CD14-positive monocyte (primary cell): ENCODE results near the gene OR2T35. TPM values are rescaled to one million over a fixed set of nuclear protein-coding genes. Genes with fewer than 3 reads are reported as not detected.

ENCODE experiments used
- DNase-seq, 3 donors: peaks; one replicate each; pipeline ENCODE4 v3.0.0-alpha.2; 2011 to 2022
- H2AFZ ChIP-seq: 2 replicates; pipeline ENCODE4 v1.6.0; 2012; ENCODE audit warnings: mild to moderate bottlenecking, low read depth, low read length, inconsistent platforms; ENCODE audit not compliant: insufficient read depth, poor library complexity, severe bottlenecking
- H3K27ac ChIP-seq, 2 donors: 1 replicate in 1 of 2; 2 replicates in 1 of 2; pipeline ENCODE4 v1.5.1; 2012 to 2013; ENCODE audit warnings: low read length in 2 of 2, control low read depth in 1 of 2, inconsistent platforms in 1 of 2, low read depth in 1 of 2, mild to moderate bottlenecking in 1 of 2
- H3K27me3 ChIP-seq, 2 donors: one replicate each; pipeline versions ENCODE4 v1.6.0 to v1.6.1; 2011 to 2013; ENCODE audit warnings: low read length in 2 of 2; ENCODE audit not compliant: control insufficient read depth in 2 of 2, insufficient read depth in 2 of 2
- H3K36me3 ChIP-seq, 2 donors: replicated peaks in 1 of 2; 1 replicate in 1 of 2; 2 replicates in 1 of 2; pipeline versions ENCODE4 v1.5.1 to v1.6.1; 2012 to 2013; ENCODE audit warnings: low read length in 2 of 2, control low read depth in 1 of 2, inconsistent platforms in 1 of 2, mild to moderate bottlenecking in 1 of 2; ENCODE audit not compliant: insufficient read depth in 2 of 2, control insufficient read depth in 1 of 2
- H3K4me1 ChIP-seq, 2 donors: 1 replicate in 1 of 2; 2 replicates in 1 of 2; pipeline versions ENCODE4 v1.5.1 to v1.6.1; 2012 to 2013; ENCODE audit warnings: low read length in 2 of 2, control low read depth in 1 of 2, inconsistent platforms in 1 of 2, mild to moderate bottlenecking in 1 of 2, moderate library complexity in 1 of 2; ENCODE audit not compliant: insufficient read depth in 2 of 2, control insufficient read depth in 1 of 2
- H3K4me2 ChIP-seq: replicated peaks from 2 replicates; pipeline ENCODE3; 2012; ENCODE audit warnings: low read length, moderate library complexity, mild to moderate bottlenecking; ENCODE audit not compliant: poor library complexity, severe bottlenecking; ENCODE audit errors: extremely low read depth
- H3K4me3 ChIP-seq, 3 experiments: fragments of 200-600 bp in 1 of 3; sonication (generic) in 1 of 3; replicated peaks in 1 of 3; 1 replicate in 2 of 3; 2 replicates in 1 of 3; pipeline ENCODE4 v1.5.1; 2011 to 2013; ENCODE audit warnings: low read length in 3 of 3, mild to moderate bottlenecking in 3 of 3, control low read depth in 2 of 3, low read depth in 2 of 3, inconsistent platforms in 1 of 3, moderate library complexity in 1 of 3
- H3K79me2 ChIP-seq: 2 replicates; pipeline ENCODE4 v1.6.0; 2012; ENCODE audit warnings: mild to moderate bottlenecking, control low read depth, inconsistent platforms, low read length, moderate library complexity; ENCODE audit not compliant: insufficient read depth
- H3K9ac ChIP-seq: 2 replicates; pipeline ENCODE4 v1.6.0; 2017; ENCODE audit warnings: low read length, mild to moderate bottlenecking; ENCODE audit not compliant: insufficient read depth, poor library complexity, severe bottlenecking
- H3K9me3 ChIP-seq, 2 donors: replicated peaks in 1 of 2; 1 replicate in 1 of 2; 2 replicates in 1 of 2; pipeline versions ENCODE4 v1.5.1 to v1.6.1; 2012 to 2013; ENCODE audit warnings: low read length in 2 of 2, control low read depth in 1 of 2; ENCODE audit not compliant: control insufficient read depth in 1 of 2, insufficient read depth in 1 of 2
- H4K20me1 ChIP-seq: 2 replicates; pipeline ENCODE4 v1.6.0; 2012; ENCODE audit warnings: mild to moderate bottlenecking, low read length, control low read depth, moderate library complexity; ENCODE audit not compliant: insufficient read depth
- H3K27ac Mint-ChIP-seq, 7 donors: one replicate each; pipeline ENCODE4 v1.8.0; 2020; ENCODE audit warnings: mild to moderate bottlenecking in 7 of 7, mixed read lengths in 7 of 7, moderate library complexity in 6 of 7, inconsistent platforms in 2 of 7
- H3K27me3 Mint-ChIP-seq, 3 donors: one replicate each; pipeline ENCODE4 v1.8.0; 2021 to 2022; ENCODE audit warnings: low read depth in 3 of 3, mild to moderate bottlenecking in 3 of 3, mixed read lengths in 3 of 3, moderate library complexity in 3 of 3, inconsistent platforms in 1 of 3
- H3K36me3 Mint-ChIP-seq, 2 donors: one replicate each; pipeline ENCODE4 v1.8.0; 2020; ENCODE audit warnings: mixed read lengths in 2 of 2, inconsistent platforms in 1 of 2, mild to moderate bottlenecking in 1 of 2
- H3K4me1 Mint-ChIP-seq: one replicate; pipeline ENCODE4 v1.8.0; 2020; ENCODE audit warnings: mild to moderate bottlenecking, mixed read lengths
- H3K4me3 Mint-ChIP-seq, 2 donors: one replicate each; pipeline ENCODE4 v1.8.0; 2020; ENCODE audit warnings: mild to moderate bottlenecking in 2 of 2, mixed read lengths in 2 of 2, moderate library complexity in 1 of 2
- H3K9me3 Mint-ChIP-seq, 7 donors: one replicate each; pipeline ENCODE4 v1.8.0; 2020 to 2022; ENCODE audit warnings: mixed read lengths in 7 of 7, mild to moderate bottlenecking in 6 of 7, moderate library complexity in 6 of 7, inconsistent platforms in 2 of 7
- CTCF ChIP-seq: fragments of 200-600 bp; IDR thresholded peaks from one replicate; pipeline ENCODE4 v1.8.0; 2022; ENCODE audit warnings: antibody characterized with exemption, mild to moderate bottlenecking
- WGBS: methylation state at CpG from one replicate; pipeline ENCODE4 v1.1.5; 2013; ENCODE audit warnings: missing lambda C conversion rate; ENCODE audit not compliant: insufficient coverage; 5-methylcytosine and 5-hydroxymethylcytosine counted together
- intact Hi-C, 2 donors: fragments of 100-400 bp; cut with micrococcal nuclease; formaldehyde crosslinking; loops; one replicate each; pipeline versions ENCODE4 v1.15.0 to v1.15.1; 2023
- polyA plus RNA-seq, 3 donors: library from polyadenylated mRNA; depleted of rRNA in 1 of 3; unstranded in 2 of 3; stranded (reverse) in 1 of 3; fragments of 300-500 nt in 2 of 3; fragments of >200 nt in 1 of 3; fragmentation: Illumina TruSeq in 2 of 3; gene quantifications; 1 replicate in 2 of 3; 2 replicates in 1 of 3; pipeline ENCODE4 v1.2.3, GENCODE V29; 2012 to 2021

OR2T35 gene
- polyA plus RNA-seq, 3 donors, result not detected

DNA sequence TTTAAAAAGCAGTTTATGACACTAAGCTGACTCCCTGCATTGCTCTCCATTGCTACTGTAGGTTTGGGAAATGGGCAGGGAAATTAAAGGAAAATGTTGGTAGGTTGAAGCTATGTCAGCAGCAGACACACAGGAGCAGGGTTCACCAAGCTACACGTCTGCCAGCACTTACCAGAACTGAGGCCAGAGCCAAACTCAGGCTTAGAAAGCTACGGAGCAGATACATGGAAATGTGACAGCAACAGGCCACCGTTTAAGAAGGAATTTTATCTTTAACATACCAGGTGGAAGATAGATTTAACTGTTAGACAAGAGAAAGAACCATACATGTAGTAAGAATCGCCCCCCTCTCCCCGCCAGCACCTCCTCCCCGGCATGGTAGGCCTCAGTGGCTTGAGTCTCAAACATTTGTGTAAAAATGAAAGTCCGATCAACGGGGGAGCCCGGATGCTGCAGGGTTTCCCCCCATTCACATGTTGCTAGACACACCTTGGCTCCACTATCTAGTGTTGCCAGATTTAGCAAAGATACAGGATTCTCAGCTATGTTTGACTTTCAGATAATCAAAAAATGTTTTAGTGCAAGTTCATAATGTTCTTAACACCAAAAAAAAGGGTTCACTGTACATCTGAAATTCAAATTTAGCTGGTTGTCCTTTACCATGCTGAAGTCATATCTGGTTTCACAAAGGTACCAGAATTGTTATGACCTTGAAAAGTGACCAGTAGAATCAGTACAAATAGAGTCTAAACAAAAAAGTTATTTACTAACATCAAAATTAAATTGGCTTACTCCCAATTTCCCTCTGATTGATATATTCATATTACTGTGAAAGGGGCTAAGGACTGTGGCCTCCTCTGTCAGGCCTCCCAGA is 16.9 kb downstream of the OR2T35 start:
- Histone ChIP-seq H3K9ac (no peak overlapping the region), H3K9me3 (no peaks in the 10 kb centered on the region), H3K4me1 (peaks cover 0 to 9% of the 10 kb centered on the region in 2 donors), H3K27me3 (no peaks in the 10 kb centered on the region), H3K4me3 (no peak overlapping the region), H4K20me1 (no peaks in the 10 kb centered on the region), H3K79me2 (no peaks in the 10 kb centered on the region), H3K27ac (no peak overlapping the region), H2AFZ (no peak overlapping the region), H3K36me3 (no peaks in the 10 kb centered on the region), H3K4me2 (no peak overlapping the region)
- Mint-ChIP-seq H3K27ac (no peak overlapping the region), H3K4me1 (peaks cover 4% of the 10 kb centered on the region), H3K4me3 (no peak overlapping the region), H3K27me3 (no peaks in the 10 kb centered on the region), H3K36me3 (no peaks in the 10 kb centered on the region), H3K9me3 (no peaks in the 10 kb centered on the region)
- WGBS, result 86% methylated on average over 1 of the region's 9 CpGs
- TF ChIP-seq CTCF, result no peak
- intact Hi-C loops, result no loop called here
- no peak for DNase-seq

DNA sequence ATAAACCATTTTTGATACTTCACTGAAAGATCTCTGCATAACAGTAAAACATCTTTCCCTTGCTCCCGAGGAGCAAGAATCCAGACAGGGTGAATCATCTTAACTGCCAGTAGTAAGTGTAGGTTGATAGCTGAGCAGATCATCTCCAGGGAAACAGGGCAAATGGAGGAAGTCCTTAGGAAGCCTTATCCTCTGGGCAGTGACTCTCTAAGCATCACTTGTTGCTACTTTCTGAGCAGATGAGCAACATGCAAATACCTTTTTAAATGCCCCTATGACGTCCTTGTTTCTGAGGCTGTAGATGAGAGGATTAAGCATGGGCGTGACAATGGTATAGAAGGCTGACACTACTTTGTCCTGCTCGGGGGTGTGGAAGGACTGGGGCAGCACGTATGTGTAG is 19.1 kb downstream of the OR2T35 start:
- Mint-ChIP-seq H3K27me3 (no peaks in the 10 kb centered on the region), H3K36me3 (no peaks in the 10 kb centered on the region), H3K27ac (no peak overlapping the region), H3K9me3 (no peaks in the 10 kb centered on the region), H3K4me3 (no peak overlapping the region), H3K4me1 (no peaks in the 10 kb centered on the region)
- Histone ChIP-seq H2AFZ (no peak overlapping the region), H3K27me3 (no peaks in the 10 kb centered on the region), H3K36me3 (no peaks in the 10 kb centered on the region), H3K4me1 (no peaks in the 10 kb centered on the region), H3K4me2 (no peak overlapping the region), H3K79me2 (no peaks in the 10 kb centered on the region), H3K27ac (no peak overlapping the region), H3K9me3 (no peaks in the 10 kb centered on the region), H4K20me1 (no peaks in the 10 kb centered on the region), H3K4me3 (no peak overlapping the region), H3K9ac (no peak overlapping the region)
- TF ChIP-seq CTCF, result no peak
- no peak for DNase-seq
- WGBS, result 96% methylated on average over 3 of the region's 5 CpGs
- intact Hi-C loops, result no loop called here
